Aortic smooth muscle cell (primary cell): ENCODE data around the gene ABCB6. TPM values are rescaled to one million over a fixed set of nuclear protein-coding genes. Genes with fewer than 3 reads are reported as not detected.

ENCODE experiments used
- total RNA-seq: library from RNA; depleted of rRNA; stranded (reverse); fragments of >200 nt; gene quantifications from 2 replicates; pipeline ENCODE4 v1.2.3, GENCODE V29; 2014

Gene ABCB6
- total RNA-seq, 1 donor from 2014 or later: 21.6 TPM

Other genes starting within 250 kb of the ABCB6 start
- not detected in 2 replicates for gene FEV, start 233.8 kb downstream of the ABCB6 start, total RNA-seq
- gene CRYBA2, start 225.5 kb downstream of the ABCB6 start, total RNA-seq: not detected in 2 replicates
- gene CFAP65, start 177.4 kb downstream of the ABCB6 start, total RNA-seq: not detected in 2 replicates
- gene IHH, start 158.0 kb downstream of the ABCB6 start, total RNA-seq: under 0.01 TPM in 1 of 2 replicates, not detected in the other
- gene NHEJ1, start 58.1 kb downstream of the ABCB6 start, total RNA-seq: 10.8 and 11.6 TPM in 2 replicates
- 1.6 TPM in 2 replicates for gene SLC23A3, start 48.9 kb downstream of the ABCB6 start, total RNA-seq
- 37.9 and 41.9 TPM in 2 replicates for gene CNPPD1, start 42.0 kb downstream of the ABCB6 start, total RNA-seq
- gene RETREG2, start 40.7 kb downstream of the ABCB6 start, total RNA-seq: 64.1 and 72.9 TPM in 2 replicates
- gene ZFAND2B, start 12.2 kb downstream of the ABCB6 start, total RNA-seq: 30.0 and 37.5 TPM in 2 replicates
- gene ATG9A, start 10.7 kb upstream of the ABCB6 start, total RNA-seq: 43.5 and 44.4 TPM in 2 replicates
- gene ANKZF1, start 10.8 kb upstream of the ABCB6 start, total RNA-seq: 17.6 and 20.6 TPM in 2 replicates
- 15.3 and 20.3 TPM in 2 replicates for gene GLB1L, start 26.5 kb upstream of the ABCB6 start, total RNA-seq
- gene STK16, start 26.5 kb upstream of the ABCB6 start, total RNA-seq: 26.8 and 34.8 TPM in 2 replicates
- not detected in 2 replicates for gene TUBA4B, start 34.3 kb upstream of the ABCB6 start, total RNA-seq
- gene TUBA4A, start 35.0 kb upstream of the ABCB6 start, total RNA-seq: 19.1 and 30.1 TPM in 2 replicates
- 39.4 and 43.2 TPM in 2 replicates for gene DNAJB2, start 60.4 kb upstream of the ABCB6 start, total RNA-seq
- gene PTPRN, start 90.4 kb upstream of the ABCB6 start, total RNA-seq: 0.25 and 0.40 TPM in 2 replicates
- not detected in 2 replicates for gene RESP18, start 113.8 kb upstream of the ABCB6 start, total RNA-seq
- gene DNPEP, start 169.0 kb upstream of the ABCB6 start, total RNA-seq: 47.6 and 49.3 TPM in 2 replicates
- gene DES, start 199.4 kb upstream of the ABCB6 start, total RNA-seq: 0.13 and 0.62 TPM in 2 replicates
- 11.1 and 25.1 TPM in 2 replicates for gene SPEG, start 215.9 kb upstream of the ABCB6 start, total RNA-seq